NT2/D1 (cell line): ENCODE measurements around the gene POLR2E.
A peak's percentile ranks its signal among the peaks of the same experiment; 100 is the strongest.

Experiments
- DNase-seq: peaks from one replicate; pipeline ENCODE4 v3.0.0-alpha.2; 2011; ENCODE audit warnings: low read depth, low spot score
- H3K27me3 ChIP-seq: 2 replicates; pipeline ENCODE4 v1.6.0; 2011; ENCODE audit warnings: mild to moderate bottlenecking; ENCODE audit not compliant: insufficient read length, insufficient read depth
- H3K36me3 ChIP-seq: 2 replicates; pipeline ENCODE4 v1.6.1; 2011; ENCODE audit warnings: mild to moderate bottlenecking, low read length, mixed read lengths; ENCODE audit not compliant: insufficient read depth, insufficient read length
- H3K4me1 ChIP-seq: 2 replicates; pipeline ENCODE4 v1.5.1; 2011; ENCODE audit not compliant: insufficient read depth, insufficient read length
- H3K4me3 ChIP-seq: 2 replicates; pipeline ENCODE4 v1.5.1; 2011; ENCODE audit warnings: low read depth; ENCODE audit not compliant: insufficient read length
- H3K9ac ChIP-seq: 2 replicates; pipeline ENCODE4 v1.6.0; 2011; ENCODE audit warnings: low read depth; ENCODE audit not compliant: insufficient read length
- H3K9me3 ChIP-seq: 2 replicates; pipeline ENCODE4 v1.5.1; 2011; ENCODE audit warnings: mild to moderate bottlenecking, low read length; ENCODE audit not compliant: insufficient read depth
- SUZ12 ChIP-seq: IDR thresholded peaks from 2 replicates; pipeline ENCODE4 v1.6.1; 2011; ENCODE audit not compliant: insufficient read length, insufficient read depth; ENCODE audit errors: extremely low read depth
- YY1 ChIP-seq: IDR thresholded peaks from 2 replicates; pipeline ENCODE4 v1.6.1; 2011; ENCODE audit not compliant: insufficient read length, insufficient read depth
- ZNF274 ChIP-seq: IDR thresholded peaks from 2 replicates; pipeline ENCODE4 v1.6.1; 2011; ENCODE audit warnings: mild to moderate bottlenecking, low read depth, low read length

The POLR2E gene

GRCh38 chr19:1081301-1082164 is 13.6 kb downstream of the POLR2E start:
- DNase-seq, result no peak
- Histone ChIP-seq H3K4me1 (peaks cover 21% of the 10 kb centered on the region), H3K27me3 (no peaks in the 10 kb centered on the region), H3K4me3 (peak overlapping the region; percentile 11), H3K9me3 (no peaks in the 10 kb centered on the region), H3K9ac (no peak overlapping the region), H3K36me3 (peaks cover 63% of the 10 kb centered on the region)
- TF ChIP-seq SUZ12 (no peak), YY1 (no peak), ZNF274 (no peak)

GRCh38 chr19:1080360-1081161 is 14.6 kb downstream of the POLR2E start:
- no peak overlapping the region for H3K9ac ChIP-seq
- H3K4me1 ChIP-seq, result peaks cover 14% of the 10 kb centered on the region
- no peaks in the 10 kb centered on the region for H3K9me3 ChIP-seq
- no peak overlapping the region for H3K4me3 ChIP-seq
- DNase-seq, result no peak
- TF ChIP-seq YY1 (no peak), ZNF274 (no peak), SUZ12 (no peak)
- no peaks in the 10 kb centered on the region for H3K27me3 ChIP-seq
- H3K36me3 ChIP-seq, result peaks cover 58% of the 10 kb centered on the region

GRCh38 chr19:1079566-1080111 is 15.5 kb downstream of the POLR2E start:
- peak overlapping the region; percentile 10 for H3K9ac ChIP-seq
- H3K4me3 ChIP-seq, result no peak overlapping the region
- no peaks in the 10 kb centered on the region for H3K27me3 ChIP-seq
- no peak for TF ChIP-seq SUZ12
- peaks cover 53% of the 10 kb centered on the region for H3K36me3 ChIP-seq
- H3K9me3 ChIP-seq, result no peaks in the 10 kb centered on the region
- peaks cover 13% of the 10 kb centered on the region for H3K4me1 ChIP-seq
- no peak for DNase-seq

- Histone ChIP-seq H3K27me3 (no peaks in the 10 kb centered on the region), H3K36me3 (peaks cover 49% of the 10 kb centered on the region), H3K4me3 (no peak overlapping the region), H3K9ac (no peak overlapping the region), H3K9me3 (no peaks in the 10 kb centered on the region), H3K4me1 (peaks cover 11% of the 10 kb centered on the region)
- DNase-seq, result no peak
- TF ChIP-seq SUZ12, result no peak
- no peak for TF ChIP-seq ZNF274
- TF ChIP-seq YY1, result no peak
Observed at GRCh38 chr19:1076951-1077350, 18.2 kb downstream of the POLR2E start.

- H3K9ac ChIP-seq, result no peak overlapping the region
- peaks cover 44% of the 10 kb centered on the region for H3K36me3 ChIP-seq
- H3K9me3 ChIP-seq, result no peaks in the 10 kb centered on the region
- peaks cover 7% of the 10 kb centered on the region for H3K4me1 ChIP-seq
- no peak for DNase-seq
- no peak for TF ChIP-seq YY1
- no peak for TF ChIP-seq SUZ12
- TF ChIP-seq ZNF274, result no peak
- H3K27me3 ChIP-seq, result no peaks in the 10 kb centered on the region
- no peak overlapping the region for H3K4me3 ChIP-seq
Observed at GRCh38 chr19:1076046-1076386, 19.2 kb downstream of the POLR2E start.

GRCh38 chr19:1074544-1075283 is 20.5 kb downstream of the POLR2E start:
- H3K9me3 ChIP-seq, result no peaks in the 10 kb centered on the region
- no peak for DNase-seq
- no peak for TF ChIP-seq SUZ12
- no peak for TF ChIP-seq YY1
- no peak for TF ChIP-seq ZNF274
- no peak overlapping the region for H3K9ac ChIP-seq
- H3K4me1 ChIP-seq, result peaks cover 10% of the 10 kb centered on the region
- H3K27me3 ChIP-seq, result peaks cover 3% of the 10 kb centered on the region
- H3K4me3 ChIP-seq, result no peak overlapping the region
- peaks cover 31% of the 10 kb centered on the region for H3K36me3 ChIP-seq
